Nephron (organoid): Measurements from ENCODE around the gene CAMTA1.

ENCODE experiments used
- H3K27ac Mint-ChIP-seq, 3 experiments: 2 replicates each; pipeline ENCODE4 v1.8.0; 2020; ENCODE audit warnings: mixed read lengths in 3 of 3, mild to moderate bottlenecking in 2 of 3, moderate library complexity in 1 of 3
- H3K27me3 Mint-ChIP-seq: 2 replicates; pipeline ENCODE4 v1.8.0; 2021; ENCODE audit warnings: low read depth, mild to moderate bottlenecking, moderate library complexity, mixed read lengths
- H3K36me3 Mint-ChIP-seq: 2 replicates; pipeline ENCODE4 v1.8.0; 2020; ENCODE audit warnings: low read depth, mixed read lengths
- H3K4me1 Mint-ChIP-seq: 2 replicates; pipeline ENCODE4 v1.8.0; 2020; ENCODE audit warnings: mixed read lengths
- H3K4me3 Mint-ChIP-seq, 3 experiments: 2 replicates each; pipeline ENCODE4 v1.8.0; 2020; ENCODE audit warnings: mild to moderate bottlenecking in 3 of 3, mixed read lengths in 3 of 3, moderate library complexity in 2 of 3
- H3K9me3 Mint-ChIP-seq: 2 replicates; pipeline ENCODE4 v1.8.0; 2020; ENCODE audit warnings: mixed read lengths
- CTCF ChIP-seq, 3 experiments: fragments of 200-600 bp; sonication (generic); IDR thresholded peaks; one replicate each; pipeline ENCODE4 v1.5.0; 2021; ENCODE audit warnings: antibody characterized with exemption in 3 of 3; ENCODE audit not compliant: unreplicated experiment in 3 of 3

The CAMTA1 gene

GRCh38 chr1:7098641-7099040 lies 313.4 kb downstream of the CAMTA1 start:
- H3K36me3 Mint-ChIP-seq, result no peaks in the 10 kb centered on the region

GRCh38 chr1:7100479-7100878 lies 315.2 kb downstream of the CAMTA1 start:
- H3K27ac Mint-ChIP-seq, result no peak overlapping the region
- H3K4me1 Mint-ChIP-seq, result peaks cover 7% of the 10 kb centered on the region
- no peaks in the 10 kb centered on the region for H3K36me3 Mint-ChIP-seq
- H3K9me3 Mint-ChIP-seq, result no peaks in the 10 kb centered on the region
- peaks cover 34% of the 10 kb centered on the region for H3K27me3 Mint-ChIP-seq
- TF ChIP-seq CTCF (IDR thresholded peaks at IDR 0.05; ENCODE audit: unreplicated experiment in 3 of 3), result no peak
- H3K4me3 Mint-ChIP-seq, result peak overlapping the region in 2 of 3 experiments; percentile 2 to 13

More at GRCh38 chr1:7098641-7099040, 313.4 kb downstream of the CAMTA1 start:
- TF ChIP-seq CTCF (IDR thresholded peaks at IDR 0.05; ENCODE audit: unreplicated experiment in 3 of 3), result no peak
- Mint-ChIP-seq H3K27me3 (peaks cover 40% of the 10 kb centered on the region), H3K4me3 (no peak overlapping the region), H3K27ac (no peak overlapping the region), H3K4me1 (peaks cover 7% of the 10 kb centered on the region), H3K9me3 (no peaks in the 10 kb centered on the region)

GRCh38 chr1:7101187-7101586 lies 315.9 kb downstream of the CAMTA1 start:
- Mint-ChIP-seq H3K9me3 (no peaks in the 10 kb centered on the region), H3K36me3 (no peaks in the 10 kb centered on the region), H3K4me1 (peaks cover 7% of the 10 kb centered on the region), H3K4me3 (no peak overlapping the region), H3K27me3 (peaks cover 29% of the 10 kb centered on the region), H3K27ac (no peak overlapping the region)
- no peak for TF ChIP-seq CTCF (IDR thresholded peaks at IDR 0.05; ENCODE audit: unreplicated experiment in 3 of 3)

- no peak for TF ChIP-seq CTCF (IDR thresholded peaks at IDR 0.05; ENCODE audit: unreplicated experiment in 3 of 3)
- H3K4me3 Mint-ChIP-seq, result no peak overlapping the region
- no peak overlapping the region for H3K27ac Mint-ChIP-seq
- peaks cover 7% of the 10 kb centered on the region for H3K4me1 Mint-ChIP-seq
- H3K36me3 Mint-ChIP-seq, result no peaks in the 10 kb centered on the region
- H3K27me3 Mint-ChIP-seq, result peaks cover 14% of the 10 kb centered on the region
- H3K9me3 Mint-ChIP-seq, result no peaks in the 10 kb centered on the region
Observed at GRCh38 chr1:7103361-7103782, 318.1 kb downstream of the CAMTA1 start.

GRCh38 chr1:7103874-7104273 lies 318.6 kb downstream of the CAMTA1 start:
- no peak overlapping the region for H3K4me3 Mint-ChIP-seq
- H3K4me1 Mint-ChIP-seq, result peaks cover 7% of the 10 kb centered on the region
- no peak overlapping the region for H3K27ac Mint-ChIP-seq
- H3K36me3 Mint-ChIP-seq, result no peaks in the 10 kb centered on the region
- no peaks in the 10 kb centered on the region for H3K9me3 Mint-ChIP-seq
- H3K27me3 Mint-ChIP-seq, result peaks cover 11% of the 10 kb centered on the region
- TF ChIP-seq CTCF (IDR thresholded peaks at IDR 0.05; ENCODE audit: unreplicated experiment in 3 of 3), result no peak

GRCh38 chr1:7104339-7104738 lies 319.1 kb downstream of the CAMTA1 start:
- H3K9me3 Mint-ChIP-seq, result no peaks in the 10 kb centered on the region
- no peak overlapping the region for H3K4me3 Mint-ChIP-seq
- H3K27me3 Mint-ChIP-seq, result peaks cover 11% of the 10 kb centered on the region
- no peaks in the 10 kb centered on the region for H3K36me3 Mint-ChIP-seq
- no peak for TF ChIP-seq CTCF (IDR thresholded peaks at IDR 0.05; ENCODE audit: unreplicated experiment in 3 of 3)
- H3K4me1 Mint-ChIP-seq, result peaks cover 7% of the 10 kb centered on the region
- no peak overlapping the region for H3K27ac Mint-ChIP-seq
